CD4-positive, alpha-beta T cell treated with Interleukin-4 for 1 hour (primary cell): Measurements from ENCODE around the gene P2RY10.
"Not testable (repeated sequence)": the region's sequence is repeated elsewhere in the genome, so short reads cannot be mapped to it uniquely, and the experiment has no call there.

ENCODE experiments used
- DNase-seq, 2 donors: peaks; one replicate each; pipeline ENCODE4 v3.0.0-alpha.2; 2020 to 2022

The P2RY10 gene

GRCh38 chrX:78945186-78945912 lies at the start of gene P2RY10:
Gene P2RY10 (plus strand): TSS chrX:78945391. CDS start chrX:78960521, 15,130 bp downstream.
- DNase-seq = peak; percentile 57 to 83

GRCh38 chrX:78922754-78923153 lies 22.4 kb upstream of the P2RY10 start:
- DNase-seq = no peak

- DNase-seq = no peak
Observed at GRCh38 chrX:78923198-78924015, 21.8 kb upstream of the P2RY10 start.

GRCh38 chrX:78931814-78932213 lies 13.4 kb upstream of the P2RY10 start:
- no peak for DNase-seq

- DNase-seq = no peak
Observed at GRCh38 chrX:78934866-78935265, 10.3 kb upstream of the P2RY10 start.

GRCh38 chrX:78944351-78944750 lies 840 bp upstream of the P2RY10 start:
- DNase-seq = no peak

GRCh38 chrX:78946178-78946931 lies 1.2 kb downstream of the P2RY10 start:
- no peak for DNase-seq

GRCh38 chrX:78950009-78950835 lies 5.0 kb downstream of the P2RY10 start:
- no peak for DNase-seq

- no peak for DNase-seq
Observed at GRCh38 chrX:78957049-78957767, 12.0 kb downstream of the P2RY10 start.

GRCh38 chrX:78957768-78958130 lies 12.6 kb downstream of the P2RY10 start:
- no peak for DNase-seq

GRCh38 chrX:78958419-78959116 lies 13.4 kb downstream of the P2RY10 start:
- no peak for DNase-seq

GRCh38 chrX:78960888-78961287 lies 15.7 kb downstream of the P2RY10 start:
- no peak for DNase-seq

- no peak for DNase-seq
Observed at GRCh38 chrX:78964598-78964997, 19.4 kb downstream of the P2RY10 start.

- DNase-seq = no peak
Observed at GRCh38 chrX:78979789-78980464, 34.7 kb downstream of the P2RY10 start.

GRCh38 chrX:78989349-78989748 lies 44.2 kb downstream of the P2RY10 start:
- no peak for DNase-seq

- peak; percentile 13 to 33 for DNase-seq
Observed at GRCh38 chrX:78997870-78998558, 52.8 kb downstream of the P2RY10 start.

- not testable (repeated sequence) for DNase-seq
Observed at GRCh38 chrX:79007540-79007939, 62.3 kb downstream of the P2RY10 start.
